Fibroblast of skin of left biceps (primary cell): ENCODE measurements around the gene SGMS2.
"Not testable (repeated sequence)": the region's sequence is repeated elsewhere in the genome, so short reads cannot be mapped to it uniquely, and the experiment has no call there.

Experiments
- DNase-seq, 2 experiments: peaks; one replicate each; pipeline ENCODE4 v3.0.0-alpha.2; 2013; ENCODE audit warnings: low read depth in 2 of 2

The SGMS2 gene

GRCh38 chr4:107866726-107867125 lies 42.0 kb downstream of the SGMS2 start:
- DNase-seq = no peak

- DNase-seq = no peak
Observed at GRCh38 chr4:107870236-107870635, 45.5 kb downstream of the SGMS2 start.

- DNase-seq = no peak
Observed at GRCh38 chr4:107870916-107871786, 46.4 kb downstream of the SGMS2 start.

GRCh38 chr4:107874024-107874423 lies 49.3 kb downstream of the SGMS2 start:
- DNase-seq = no peak

- no peak for DNase-seq
Observed at GRCh38 chr4:107876099-107876498, 51.4 kb downstream of the SGMS2 start.

GRCh38 chr4:107877361-107877760 lies 52.6 kb downstream of the SGMS2 start:
- DNase-seq = no peak

GRCh38 chr4:107885865-107886264 lies 61.1 kb downstream of the SGMS2 start:
- no peak for DNase-seq

GRCh38 chr4:107888237-107888636 lies 63.5 kb downstream of the SGMS2 start:
- no peak for DNase-seq

- DNase-seq = no peak
Observed at GRCh38 chr4:107890779-107891178, 66.0 kb downstream of the SGMS2 start.

GRCh38 chr4:107891299-107891698 lies 66.6 kb downstream of the SGMS2 start:
- DNase-seq = no peak

GRCh38 chr4:107893171-107894137 lies 68.7 kb downstream of the SGMS2 start:
- peak in 1 of 2 experiments; percentile 18 for DNase-seq

- DNase-seq = no peak
Observed at GRCh38 chr4:107894138-107894603, 69.4 kb downstream of the SGMS2 start.

- DNase-seq = peak; percentile 91 to 94
Observed at GRCh38 chr4:107896158-107896645, 71.5 kb downstream of the SGMS2 start.

GRCh38 chr4:107896646-107897045 lies 71.9 kb downstream of the SGMS2 start:
- peak in 1 of 2 experiments; percentile 29 for DNase-seq

- no peak for DNase-seq
Observed at GRCh38 chr4:107897823-107898222, 73.1 kb downstream of the SGMS2 start.

- DNase-seq = no peak
Observed at GRCh38 chr4:107900067-107900466, 75.3 kb downstream of the SGMS2 start.

GRCh38 chr4:107900508-107900907 lies 75.8 kb downstream of the SGMS2 start:
- no peak for DNase-seq

- no peak for DNase-seq
Observed at GRCh38 chr4:107901213-107901934, 76.6 kb downstream of the SGMS2 start.

- no peak for DNase-seq
Observed at GRCh38 chr4:107902715-107903114, 78.0 kb downstream of the SGMS2 start.

- not testable (repeated sequence) for DNase-seq
Observed at GRCh38 chr4:107905082-107905481, 80.3 kb downstream of the SGMS2 start.

GRCh38 chr4:107906458-107907100 lies 81.8 kb downstream of the SGMS2 start:
- no peak for DNase-seq
